Umbilical cord (tissue), 2 donors: Measurements from ENCODE around the gene KIAA1671. TPM values are rescaled to one million over a fixed set of nuclear protein-coding genes. Genes with fewer than 3 reads are reported as not detected.

Source experiments
- DNase-seq: peaks from one replicate; pipeline ENCODE4 v3.0.0-alpha.2; 2015; ENCODE audit warnings: low spot score
- total RNA-seq: library from RNA; depleted of rRNA; stranded (reverse); fragments of >200 nt; gene quantifications from one replicate; pipeline ENCODE4 v1.2.3, GENCODE V29; 2014; ENCODE audit warnings: low replicate concordance; ENCODE audit not compliant: insufficient read depth

The KIAA1671 gene
- total RNA-seq, 1 donor from 2014 or later, result 10.6 TPM

- no peak for DNase-seq
These were observed 114.4 kb downstream of the KIAA1671 start for GRCh38 chr22:25066861-25067435.

GRCh38 chr22:25067851-25068421 is 115.4 kb downstream of the KIAA1671 start:
- DNase-seq, result peak; percentile 43

GRCh38 chr22:25068707-25069106 is 116.2 kb downstream of the KIAA1671 start:
- no peak for DNase-seq

- DNase-seq, result no peak
These were observed 116.9 kb downstream of the KIAA1671 start for GRCh38 chr22:25069426-25069757.

GRCh38 chr22:25069758-25070481 is 117.4 kb downstream of the KIAA1671 start:
- DNase-seq, result no peak

GRCh38 chr22:25070956-25071355 is 118.4 kb downstream of the KIAA1671 start:
- DNase-seq, result peak; percentile 42

- DNase-seq, result no peak
These were observed 119.2 kb downstream of the KIAA1671 start for GRCh38 chr22:25071720-25072119.

GRCh38 chr22:25072406-25072805 is 119.9 kb downstream of the KIAA1671 start:
- DNase-seq, result no peak

GRCh38 chr22:25076336-25076735 is 123.8 kb downstream of the KIAA1671 start:
- no peak for DNase-seq

- DNase-seq, result no peak
These were observed 124.5 kb downstream of the KIAA1671 start for GRCh38 chr22:25077056-25077455.

- no peak for DNase-seq
These were observed 125.4 kb downstream of the KIAA1671 start for GRCh38 chr22:25077964-25078363.

GRCh38 chr22:25078591-25078990 is 126.1 kb downstream of the KIAA1671 start:
- DNase-seq, result no peak

GRCh38 chr22:25080855-25081254 is 128.3 kb downstream of the KIAA1671 start:
- DNase-seq, result peak; percentile 40

- no peak for DNase-seq
These were observed 128.9 kb downstream of the KIAA1671 start for GRCh38 chr22:25081409-25081824.

- DNase-seq, result no peak
These were observed 129.6 kb downstream of the KIAA1671 start for GRCh38 chr22:25082096-25082495.

GRCh38 chr22:25083056-25083806 is 130.7 kb downstream of the KIAA1671 start:
- DNase-seq, result no peak

- DNase-seq, result no peak
These were observed 131.3 kb downstream of the KIAA1671 start for GRCh38 chr22:25083807-25084200.

GRCh38 chr22:25084405-25085107 is 132.0 kb downstream of the KIAA1671 start:
- no peak for DNase-seq

GRCh38 chr22:25085156-25085555 is 132.6 kb downstream of the KIAA1671 start:
- DNase-seq, result no peak

- DNase-seq, result peak; percentile 40
These were observed 133.7 kb downstream of the KIAA1671 start for GRCh38 chr22:25085930-25086901.

- DNase-seq, result no peak
These were observed 134.4 kb downstream of the KIAA1671 start for GRCh38 chr22:25086902-25087282.
